Subcutaneous adipose tissue (tissue), 4 donors: ENCODE data around the gene GPSM1. TPM values are rescaled to one million over a fixed set of nuclear protein-coding genes. Genes with fewer than 3 reads are reported as not detected.

Source experiments
- total RNA-seq, 4 donors: library from RNA; depleted of rRNA; stranded (reverse); fragments of >200 nt; gene quantifications; one replicate each; pipeline ENCODE4 v1.1.0, GENCODE V29; 2016
- TF ChIP-seq, protein P1 (sequence below): fragments of 450-650 bp; IDR thresholded peaks from one replicate; pipeline ENCODE4 v1.5.1; 2016; ENCODE audit warnings: low read depth, mild to moderate bottlenecking, control low read depth, antibody characterized with exemption, moderate library complexity

Gene GPSM1
- total RNA-seq, 4 donors from 2014 or later: 2.1 to 5.8 (median 4.1) TPM

- TF ChIP-seq, protein P1, sequence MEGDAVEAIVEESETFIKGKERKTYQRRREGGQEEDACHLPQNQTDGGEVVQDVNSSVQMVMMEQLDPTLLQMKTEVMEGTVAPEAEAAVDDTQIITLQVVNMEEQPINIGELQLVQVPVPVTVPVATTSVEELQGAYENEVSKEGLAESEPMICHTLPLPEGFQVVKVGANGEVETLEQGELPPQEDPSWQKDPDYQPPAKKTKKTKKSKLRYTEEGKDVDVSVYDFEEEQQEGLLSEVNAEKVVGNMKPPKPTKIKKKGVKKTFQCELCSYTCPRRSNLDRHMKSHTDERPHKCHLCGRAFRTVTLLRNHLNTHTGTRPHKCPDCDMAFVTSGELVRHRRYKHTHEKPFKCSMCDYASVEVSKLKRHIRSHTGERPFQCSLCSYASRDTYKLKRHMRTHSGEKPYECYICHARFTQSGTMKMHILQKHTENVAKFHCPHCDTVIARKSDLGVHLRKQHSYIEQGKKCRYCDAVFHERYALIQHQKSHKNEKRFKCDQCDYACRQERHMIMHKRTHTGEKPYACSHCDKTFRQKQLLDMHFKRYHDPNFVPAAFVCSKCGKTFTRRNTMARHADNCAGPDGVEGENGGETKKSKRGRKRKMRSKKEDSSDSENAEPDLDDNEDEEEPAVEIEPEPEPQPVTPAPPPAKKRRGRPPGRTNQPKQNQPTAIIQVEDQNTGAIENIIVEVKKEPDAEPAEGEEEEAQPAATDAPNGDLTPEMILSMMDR: no peak
Measured at GRCh38 chr9:136398286-136398685, 70.9 kb downstream of the GPSM1 start.

- TF ChIP-seq, protein P1: no peak
Measured at GRCh38 chr9:136399176-136400037, 72.1 kb downstream of the GPSM1 start.

DNA sequence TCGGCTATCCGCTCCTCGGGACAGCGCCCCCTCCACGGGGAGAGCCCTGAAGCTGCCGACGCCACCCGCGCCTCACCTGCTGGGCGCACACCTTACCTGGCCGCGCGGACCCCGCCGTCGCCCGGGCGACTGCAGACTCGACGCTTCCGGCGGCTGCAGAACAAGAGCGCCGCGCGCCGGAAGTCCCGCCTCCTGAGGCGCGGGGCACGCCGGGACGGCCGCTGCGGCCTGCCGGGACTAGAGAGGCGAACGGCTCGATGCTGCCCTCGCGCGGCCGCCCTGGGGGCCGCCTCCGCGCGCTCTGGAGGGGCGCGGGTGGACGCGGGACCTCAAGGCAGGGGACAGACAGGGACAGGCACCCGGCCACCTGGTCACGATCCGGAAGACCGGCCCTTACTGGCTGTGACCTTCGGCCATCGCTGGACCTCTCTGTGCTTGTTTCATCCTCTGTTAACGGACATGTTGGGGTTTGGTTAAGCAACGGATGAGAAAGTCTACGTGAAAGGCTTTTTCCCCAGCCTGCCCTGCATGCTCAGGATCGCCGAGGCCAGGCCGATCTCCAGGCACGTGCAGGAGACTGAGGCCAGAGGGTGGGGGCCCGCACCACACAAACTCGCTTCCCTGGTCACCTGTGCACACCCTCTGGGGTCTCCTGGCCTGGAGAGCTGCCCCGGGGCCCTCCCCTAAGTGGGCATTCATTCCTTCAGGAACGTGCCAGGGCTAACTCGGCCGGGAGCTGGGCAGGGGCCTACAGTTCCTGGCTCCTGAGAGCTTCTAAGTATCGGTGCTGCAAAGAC, 72.9 kb downstream of the GPSM1 start, which contains the start of gene SNAPC4:
Gene SNAPC4, minus strand, starts transcription at position 133 of the 797 bp plus-strand sequence. CDS start 1,742 bp downstream, outside the sequence.
- TF ChIP-seq, protein P1: no peak

DNA sequence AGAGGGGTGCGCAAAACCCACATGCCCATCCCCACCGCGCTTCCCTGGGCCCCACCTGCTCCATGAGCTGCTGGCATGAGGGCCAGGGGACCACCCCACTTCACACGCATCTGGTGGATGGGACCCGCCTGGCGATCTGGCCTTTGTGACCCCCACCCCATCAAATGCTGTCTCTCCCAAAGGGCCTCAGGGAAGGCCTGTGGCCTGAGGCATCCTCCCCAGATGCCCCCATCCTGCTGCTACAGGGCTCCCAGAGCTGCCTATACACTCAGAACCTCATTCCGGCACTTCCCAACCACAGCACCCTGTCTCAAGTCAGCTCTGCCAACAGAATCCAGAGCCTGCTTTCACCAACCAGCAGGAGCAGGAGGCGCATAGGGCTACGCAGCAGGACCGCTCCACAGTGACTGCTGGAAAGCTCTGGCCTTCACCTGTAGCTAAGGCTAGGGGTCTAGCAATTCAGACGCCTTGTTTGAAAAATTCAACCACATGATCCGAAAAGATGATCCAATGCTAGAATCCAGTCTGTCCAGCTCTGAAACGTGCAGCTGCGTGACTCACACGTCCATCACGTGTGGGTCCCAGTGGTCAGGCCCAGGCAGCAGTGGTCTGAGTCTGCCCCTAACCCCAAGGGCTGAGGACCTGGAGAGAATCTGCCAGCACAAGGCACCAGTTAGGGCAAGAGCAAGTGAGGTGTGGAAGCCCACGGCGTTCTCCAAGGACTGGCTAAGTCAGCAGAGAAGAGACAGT, 74.0 kb downstream of the GPSM1 start:
- TF ChIP-seq, protein P1: no peak

GRCh38 chr9:136402067-136402466, 74.7 kb downstream of the GPSM1 start:
- TF ChIP-seq, protein P1: no peak

DNA sequence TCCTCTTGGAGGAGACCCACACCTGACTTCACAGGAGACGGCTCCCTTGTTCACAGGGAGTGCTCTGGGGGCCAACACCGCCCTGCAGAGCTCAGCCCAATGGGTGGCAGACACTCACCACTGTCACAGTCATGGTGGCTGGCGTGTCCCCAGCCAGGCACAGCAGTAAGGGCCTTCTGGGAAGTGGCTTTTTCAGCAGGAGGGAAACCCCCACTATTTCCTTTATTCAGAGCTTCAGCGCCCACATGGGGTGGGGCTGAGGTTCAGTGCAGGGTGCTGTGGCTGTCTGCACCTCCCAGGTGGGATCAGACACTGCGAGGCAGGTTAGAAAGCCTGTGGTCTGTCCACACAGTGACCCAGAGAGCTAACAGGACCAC, 76.2 kb downstream of the GPSM1 start:
- TF ChIP-seq, protein P1: no peak
